Left renal pelvis (tissue), 4 donors: Measurements from ENCODE around the gene EDIL3. TPM values are rescaled to one million over a fixed set of nuclear protein-coding genes. Genes with fewer than 3 reads are reported as not detected.

ENCODE experiments used
- DNase-seq, 4 donors: peaks; one replicate each; pipeline ENCODE4 v3.0.0-alpha.2; 2013; ENCODE audit warnings: low read depth in 4 of 4, low spot score in 3 of 4
- polyA plus RNA-seq, 4 donors: library from polyadenylated mRNA; unstranded; fragments of 120-200 nt; gene quantifications; one replicate each; pipeline ENCODE4 v1.2.1, GENCODE V29; 2013; ENCODE audit not compliant: insufficient read length in 4 of 4

Gene EDIL3
- polyA plus RNA-seq, 4 donors, result 19.0 to 65.3 (median 54.6) TPM

DNA sequence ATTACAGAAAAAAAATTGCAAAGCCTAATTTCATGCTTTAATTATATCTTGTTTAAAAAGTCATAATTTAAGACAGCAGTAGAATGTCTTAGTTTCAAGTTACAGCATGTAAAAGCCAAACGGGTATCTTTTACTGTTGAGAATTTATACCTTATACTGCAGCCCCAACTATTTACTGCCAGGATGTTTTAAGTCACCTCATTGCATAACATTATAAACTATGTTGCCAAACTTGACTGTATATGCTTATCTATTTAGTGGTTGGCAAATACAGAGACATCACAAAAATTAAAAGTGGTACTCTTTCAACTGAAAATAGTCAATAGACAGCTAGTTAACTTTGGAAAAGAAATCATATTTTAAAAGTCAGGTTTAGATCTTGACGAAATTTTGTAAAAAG is 119.5 kb downstream of the EDIL3 start:
- no peak for DNase-seq

GRCh38 chr5:84260939-84261338 is 123.7 kb downstream of the EDIL3 start:
- DNase-seq, result no peak

DNA sequence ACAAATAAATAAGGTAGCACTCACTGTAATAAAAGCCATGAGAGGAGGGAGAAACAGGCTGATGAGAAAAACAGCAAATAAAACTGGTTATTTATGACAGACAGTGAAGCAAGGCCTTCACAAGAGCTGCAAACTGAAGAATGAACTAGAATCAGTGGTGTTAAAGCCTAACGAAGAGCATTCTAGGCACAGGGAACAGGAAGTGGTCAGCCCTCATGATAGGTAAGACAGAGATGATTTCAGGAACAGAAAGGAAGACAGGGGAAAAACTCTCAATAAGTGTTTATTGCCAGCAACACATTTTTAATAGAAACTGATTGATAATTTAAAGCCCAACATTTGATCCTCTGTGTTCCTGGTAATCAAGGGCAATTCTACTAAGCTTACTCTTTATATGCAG is 124.5 kb downstream of the EDIL3 start:
- no peak for DNase-seq

GRCh38 chr5:84259283-84260045 is 125.2 kb downstream of the EDIL3 start:
- no peak for DNase-seq

- DNase-seq, result no peak
These were observed 127.6 kb downstream of the EDIL3 start for GRCh38 chr5:84257061-84257460.

DNA sequence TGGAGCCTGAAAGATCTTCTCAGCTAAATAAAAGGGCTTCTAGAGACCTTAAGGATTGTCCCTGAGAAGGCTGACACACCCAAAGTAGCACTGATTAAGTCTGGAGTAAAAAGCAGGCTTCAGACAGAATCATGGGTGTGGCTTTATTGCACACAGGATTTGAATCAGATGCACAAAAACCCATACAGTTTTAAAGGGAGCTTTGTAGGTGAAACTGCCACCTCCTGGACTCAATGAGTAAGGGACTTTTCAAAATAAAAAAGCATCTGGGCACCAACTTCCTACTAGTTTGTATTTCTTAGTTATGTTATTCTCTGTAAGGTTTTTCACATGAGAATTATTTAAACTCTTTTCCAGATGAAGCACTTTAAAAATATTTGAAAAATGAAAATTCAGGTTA is 129.4 kb downstream of the EDIL3 start:
- no peak for DNase-seq

DNA sequence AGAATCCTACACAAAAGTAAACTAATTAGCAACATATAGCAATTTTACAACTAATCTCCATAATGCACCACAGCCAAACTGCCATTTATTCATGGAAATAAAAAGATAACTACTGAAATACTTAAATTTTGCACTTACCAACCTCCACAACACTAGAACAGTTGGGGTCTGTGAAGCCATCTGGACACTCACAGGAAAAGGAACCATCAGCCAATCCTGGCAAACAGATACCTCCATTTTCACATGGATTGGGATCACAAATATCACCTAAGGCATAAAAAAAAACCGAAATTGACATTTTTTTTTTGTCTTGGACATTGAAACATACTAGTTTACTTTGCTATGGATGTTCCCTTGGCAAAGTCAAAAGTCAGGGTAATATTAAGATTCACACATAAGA is 130.7 kb downstream of the EDIL3 start:
- no peak for DNase-seq

- DNase-seq, result no peak
These were observed 133.2 kb downstream of the EDIL3 start for GRCh38 chr5:84251503-84251902.

- DNase-seq, result no peak
These were observed 134.6 kb downstream of the EDIL3 start for GRCh38 chr5:84249918-84250630.

DNA sequence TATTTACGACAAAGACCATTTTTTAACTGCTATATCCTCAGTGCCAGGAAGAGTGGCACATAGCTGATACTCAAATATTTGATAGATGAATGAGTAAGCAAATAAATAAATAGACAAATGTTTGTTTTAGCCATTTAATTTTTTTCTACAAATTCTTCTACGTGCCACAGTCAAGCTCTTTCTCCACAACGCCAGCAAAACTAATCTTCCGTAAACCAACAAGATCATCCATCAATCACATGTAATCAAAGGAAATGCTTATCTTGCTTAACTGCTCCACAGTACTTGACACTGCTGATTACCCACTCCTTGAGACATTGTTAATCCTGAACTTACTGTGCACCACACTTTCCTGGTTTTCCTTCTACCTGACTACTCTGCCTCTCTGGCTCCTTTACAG is 136.7 kb downstream of the EDIL3 start:
- DNase-seq, result no peak

GRCh38 chr5:84242286-84242685 is 142.4 kb downstream of the EDIL3 start:
- DNase-seq, result no peak

- no peak for DNase-seq
These were observed 145.2 kb downstream of the EDIL3 start for GRCh38 chr5:84239494-84239893.

GRCh38 chr5:84237126-84237525 is 147.6 kb downstream of the EDIL3 start:
- DNase-seq, result no peak

DNA sequence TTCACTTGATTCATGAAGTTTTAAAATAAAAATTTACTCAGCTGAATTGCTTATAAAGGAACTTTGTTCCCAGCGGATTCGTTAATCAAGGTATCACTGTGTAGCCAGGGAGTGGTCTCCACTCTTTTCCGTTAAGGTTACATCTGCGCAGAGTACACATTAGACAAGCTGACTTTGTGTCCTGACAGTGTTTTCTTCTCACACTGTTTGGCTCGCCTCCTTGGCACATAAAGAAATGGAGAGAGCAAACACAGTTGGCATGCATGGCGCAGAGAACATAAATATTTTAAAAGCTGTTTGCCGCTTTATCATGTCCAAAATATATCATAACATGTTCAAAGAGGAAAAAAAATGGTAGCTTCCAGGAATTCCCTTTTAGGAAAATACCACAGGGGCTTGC is 153.2 kb downstream of the EDIL3 start:
- no peak for DNase-seq

DNA sequence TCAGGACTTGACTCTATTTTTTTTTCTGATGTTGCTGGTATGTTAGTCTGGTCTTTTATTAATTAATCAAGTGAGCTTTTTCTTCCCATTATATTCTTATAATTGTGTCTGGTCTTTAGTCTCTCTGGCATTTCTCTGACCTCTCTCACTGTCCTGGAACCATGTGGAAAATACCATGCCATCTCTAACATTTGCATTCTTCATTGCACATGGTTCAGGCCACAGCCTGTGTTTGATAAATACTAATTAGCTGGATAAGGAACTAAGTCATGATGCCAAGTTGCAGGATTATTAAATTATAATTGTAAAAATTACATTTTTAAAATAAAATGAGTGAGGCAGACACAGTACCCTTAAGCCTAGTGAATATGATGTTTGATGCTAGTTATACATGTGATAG is 155.6 kb downstream of the EDIL3 start:
- DNase-seq, result no peak

DNA sequence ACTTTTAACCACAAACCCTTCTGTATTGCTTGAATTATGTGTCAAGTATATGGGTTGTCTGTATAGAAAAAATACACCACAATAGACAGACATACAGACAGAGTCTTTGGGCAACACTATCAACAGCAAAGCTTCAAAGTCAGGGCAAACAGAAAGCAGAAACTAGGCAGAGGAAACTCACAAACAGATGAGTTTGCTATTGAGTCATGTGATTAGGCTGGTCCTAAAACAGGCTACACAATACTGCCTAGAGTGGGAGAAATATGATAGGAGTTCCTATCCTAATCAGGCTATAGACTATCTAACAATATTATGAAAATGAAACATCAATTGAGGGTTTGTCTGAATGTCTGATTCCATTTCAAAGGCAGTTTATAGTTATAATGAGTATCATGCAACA is 156.4 kb downstream of the EDIL3 start:
- DNase-seq, result no peak

DNA sequence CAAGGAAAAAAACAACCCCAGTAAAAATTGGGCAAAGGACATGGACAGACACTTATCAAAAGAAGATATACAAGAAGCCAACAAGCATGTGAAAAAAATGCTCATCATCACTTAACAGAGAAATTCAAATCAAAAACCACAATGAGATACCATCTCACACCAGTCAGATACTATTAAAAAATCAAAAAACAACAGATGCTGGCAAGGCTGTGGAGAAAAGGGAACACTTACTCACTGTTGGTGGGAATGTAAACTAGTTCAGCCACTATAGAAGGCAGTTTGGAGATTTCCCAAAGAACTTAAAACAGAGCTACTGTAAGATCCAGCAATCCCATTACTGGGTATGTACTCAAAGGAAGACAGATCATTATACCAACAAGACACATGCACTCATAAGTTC is 157.4 kb downstream of the EDIL3 start:
- DNase-seq, result no peak

GRCh38 chr5:84218546-84218945 is 166.1 kb downstream of the EDIL3 start:
- DNase-seq, result no peak

- no peak for DNase-seq
These were observed 169.2 kb downstream of the EDIL3 start for GRCh38 chr5:84215521-84215920.

GRCh38 chr5:84213861-84214260 is 170.8 kb downstream of the EDIL3 start:
- no peak for DNase-seq

DNA sequence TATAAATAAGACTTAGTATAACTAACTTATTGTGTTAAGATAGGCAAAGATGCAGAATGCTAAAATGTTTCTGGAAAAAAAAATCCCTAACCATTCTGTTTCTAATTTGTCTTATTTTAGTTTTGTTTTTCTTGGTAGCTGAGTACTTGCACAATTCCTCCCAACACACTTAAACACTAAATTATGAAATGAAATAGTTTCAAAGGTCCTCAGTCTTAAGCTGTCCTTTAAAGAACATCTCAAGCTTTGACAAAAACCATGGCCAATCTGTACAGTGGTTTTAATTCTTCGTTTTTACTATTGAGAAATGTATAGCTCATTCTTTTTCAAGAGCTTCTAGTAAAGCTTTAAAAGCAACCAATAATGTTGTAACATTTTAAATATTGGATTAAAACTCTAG is 171.5 kb downstream of the EDIL3 start:
- no peak for DNase-seq

GRCh38 chr5:84204772-84205171 is 179.9 kb downstream of the EDIL3 start:
- no peak for DNase-seq
